ENCODE results near the gene TSPEAR.
"Not testable (repeated sequence)": the region's sequence is repeated elsewhere in the genome, so short reads cannot be mapped to it uniquely, and the experiment has no call there.

The TSPEAR gene

GRCh38 chr21:44630440-44630839 lies 80.9 kb downstream of the TSPEAR start:
- TF ChIP-seq CTCF (IDR thresholded peaks at IDR 0.05; ENCODE audit: insufficient read depth, low read length, poor library complexity, severe bottlenecking), result no peak
- H3K27me3 ChIP-seq (replicated peaks; ENCODE audit: control insufficient read depth, insufficient read depth, low read length), result no peaks in the 10 kb centered on the region
- no peaks in the 10 kb centered on the region for H3K36me3 ChIP-seq (ENCODE audit: control insufficient read depth, insufficient read depth, low read length)
- DNase-seq (ENCODE audit: extremely low read depth, insufficient read length), result no peak
- no peak overlapping the region for H3K4me3 ChIP-seq (replicated peaks; ENCODE audit: low read depth, low read length)

GRCh38 chr21:44628707-44629391 lies 82.5 kb downstream of the TSPEAR start:
- Histone ChIP-seq H3K27me3 (replicated peaks; ENCODE audit: control insufficient read depth, insufficient read depth, low read length) (no peaks in the 10 kb centered on the region), H3K4me3 (replicated peaks; ENCODE audit: low read depth, low read length) (no peak overlapping the region), H3K36me3 (ENCODE audit: control insufficient read depth, insufficient read depth, low read length) (no peaks in the 10 kb centered on the region)
- DNase-seq (ENCODE audit: extremely low read depth, insufficient read length), result no peak
- no peak for TF ChIP-seq CTCF (IDR thresholded peaks at IDR 0.05; ENCODE audit: insufficient read depth, low read length, poor library complexity, severe bottlenecking)

- not testable (repeated sequence) for DNase-seq (ENCODE audit: extremely low read depth, insufficient read length); H3K27me3 ChIP-seq (replicated peaks; ENCODE audit: control insufficient read depth, insufficient read depth, low read length); H3K4me3 ChIP-seq (replicated peaks; ENCODE audit: low read depth, low read length); H3K36me3 ChIP-seq (ENCODE audit: control insufficient read depth, insufficient read depth, low read length)
These were observed 83.5 kb downstream of the TSPEAR start for GRCh38 chr21:44627831-44628233.

GRCh38 chr21:44627181-44627822 lies 84.1 kb downstream of the TSPEAR start:
- not testable (repeated sequence) for DNase-seq (ENCODE audit: extremely low read depth, insufficient read length); H3K36me3 ChIP-seq (ENCODE audit: control insufficient read depth, insufficient read depth, low read length); H3K4me3 ChIP-seq (replicated peaks; ENCODE audit: low read depth, low read length); H3K27me3 ChIP-seq (replicated peaks; ENCODE audit: control insufficient read depth, insufficient read depth, low read length)

- no peak within 1 kb of the TSS for H3K4me3 ChIP-seq (replicated peaks; ENCODE audit: low read depth, low read length)
- H3K27me3 ChIP-seq (replicated peaks; ENCODE audit: control insufficient read depth, insufficient read depth, low read length), result no peaks in the 10 kb centered on the region
- H3K36me3 ChIP-seq (ENCODE audit: control insufficient read depth, insufficient read depth, low read length), result no peaks in the 10 kb centered on the region
- DNase-seq (ENCODE audit: extremely low read depth, insufficient read length), result no peak
- TF ChIP-seq CTCF (IDR thresholded peaks at IDR 0.05; ENCODE audit: insufficient read depth, low read length, poor library complexity, severe bottlenecking), result no peak
These were observed 84.7 kb downstream of the TSPEAR start, which contains the start of gene KRTAP10-9 for GRCh38 chr21:44626673-44627143. Gene KRTAP10-9 (plus strand): TSS chr21:44627093. CDS start chr21:44627172, 79 bp downstream.

- DNase-seq (ENCODE audit: extremely low read depth, insufficient read length), result no peak
- no peaks in the 10 kb centered on the region for H3K27me3 ChIP-seq (replicated peaks; ENCODE audit: control insufficient read depth, insufficient read depth, low read length)
- no peaks in the 10 kb centered on the region for H3K36me3 ChIP-seq (ENCODE audit: control insufficient read depth, insufficient read depth, low read length)
- TF ChIP-seq CTCF (IDR thresholded peaks at IDR 0.05; ENCODE audit: insufficient read depth, low read length, poor library complexity, severe bottlenecking), result no peak
- H3K4me3 ChIP-seq (replicated peaks; ENCODE audit: low read depth, low read length), result no peak overlapping the region
These were observed 85.1 kb downstream of the TSPEAR start for GRCh38 chr21:44626262-44626661.

Measured in GM06990 (cell line).